Neuronal stem cell (in vitro differentiated cells): ENCODE results near the gene NCOA3.

ENCODE experiments used
- DNase-seq: peaks from one replicate; pipeline ENCODE4 v3.0.0-alpha.2; 2013; ENCODE audit warnings: low spot score
- H2AFZ ChIP-seq: one replicate; pipeline ENCODE4 v1.6.1; 2013; ENCODE audit warnings: mild to moderate bottlenecking, low read length, inconsistent platforms
- H2AK5ac ChIP-seq: 2 replicates; pipeline ENCODE4 v1.6.1; 2013; ENCODE audit warnings: low read depth, mild to moderate bottlenecking, inconsistent platforms, low read length, moderate library complexity, mixed read lengths
- H2BK120ac ChIP-seq: 2 replicates; pipeline ENCODE4 v1.6.1; 2013; ENCODE audit warnings: low read depth, mild to moderate bottlenecking, inconsistent platforms, low read length, moderate library complexity, mixed read lengths
- H2BK12ac ChIP-seq: one replicate; pipeline ENCODE4 v1.6.1; 2013; ENCODE audit warnings: low read length, inconsistent platforms
- H2BK15ac ChIP-seq: 2 replicates; pipeline ENCODE4 v1.6.1; 2013; ENCODE audit warnings: mild to moderate bottlenecking, low read length, inconsistent platforms, mixed read lengths
- H2BK5ac ChIP-seq: one replicate; pipeline ENCODE4 v1.6.1; 2013; ENCODE audit warnings: inconsistent platforms, mild to moderate bottlenecking, low read length, moderate library complexity
- H3K14ac ChIP-seq: one replicate; pipeline ENCODE4 v1.6.1; 2013; ENCODE audit warnings: low read length, inconsistent platforms
- H3K18ac ChIP-seq: 2 replicates; pipeline ENCODE4 v1.6.1; 2013; ENCODE audit warnings: low read length, inconsistent platforms
- H3K23ac ChIP-seq: 2 replicates; pipeline ENCODE4 v1.6.1; 2013; ENCODE audit warnings: low read depth, mild to moderate bottlenecking, mixed read lengths, low read length, inconsistent platforms; ENCODE audit not compliant: poor library complexity
- H3K27ac ChIP-seq: replicated peaks from 3 replicates; pipeline ENCODE4 v1.5.1; 2013; ENCODE audit warnings: low read length, inconsistent platforms
- H3K27me3 ChIP-seq, 3 experiments: 2 replicates each; pipeline ENCODE4 v1.6.1; 2013; ENCODE audit warnings: low read length in 3 of 3, mild to moderate bottlenecking in 2 of 3, inconsistent platforms in 1 of 3, low read depth in 1 of 3, mixed read lengths in 1 of 3, moderate library complexity in 1 of 3; ENCODE audit not compliant: control insufficient read depth in 3 of 3, insufficient read depth in 3 of 3
- H3K36me3 ChIP-seq, 2 donors: replicated peaks in 1 of 2; 2 replicates each; pipeline ENCODE4 v1.6.1; 2013; ENCODE audit warnings: low read length in 2 of 2; ENCODE audit not compliant: control insufficient read depth in 2 of 2, insufficient read depth in 2 of 2
- H3K4ac ChIP-seq: 2 replicates; pipeline ENCODE4 v1.6.1; 2013; ENCODE audit warnings: inconsistent platforms, mild to moderate bottlenecking, low read length, moderate library complexity
- H3K4me1 ChIP-seq, 2 donors: 1 replicate in 1 of 2; 2 replicates in 1 of 2; pipeline ENCODE4 v1.6.1; 2013; ENCODE audit warnings: low read length in 2 of 2, low read depth in 1 of 2; ENCODE audit not compliant: control insufficient read depth in 2 of 2, insufficient read depth in 1 of 2
- H3K4me2 ChIP-seq: one replicate; pipeline ENCODE4 v1.6.1; 2013; ENCODE audit warnings: mild to moderate bottlenecking, low read length, inconsistent platforms; ENCODE audit not compliant: insufficient read depth, poor library complexity, severe bottlenecking
- H3K4me3 ChIP-seq, 2 donors: 2 replicates each; pipeline ENCODE4 v1.5.1; 2013; ENCODE audit warnings: low read length in 2 of 2, mild to moderate bottlenecking in 2 of 2, inconsistent platforms in 1 of 2, moderate library complexity in 1 of 2
- H3K79me1 ChIP-seq: one replicate; pipeline ENCODE4 v1.6.1; 2013; ENCODE audit warnings: low read depth, mild to moderate bottlenecking, inconsistent platforms, low read length, moderate library complexity
- H3K9ac ChIP-seq: one replicate; pipeline ENCODE4 v1.6.1; 2013; ENCODE audit warnings: mild to moderate bottlenecking, low read depth, low read length, inconsistent platforms; ENCODE audit not compliant: poor library complexity
- H3K9me3 ChIP-seq, 2 donors: replicated peaks in 1 of 2; 2 replicates each; pipeline versions ENCODE3 to v1.6.1; 2013; ENCODE audit warnings: low read length in 2 of 2, mild to moderate bottlenecking in 2 of 2, inconsistent platforms in 1 of 2, low read depth in 1 of 2, mixed read lengths in 1 of 2, moderate library complexity in 1 of 2; ENCODE audit not compliant: control insufficient read depth in 2 of 2, insufficient read depth in 1 of 2
- H4K8ac ChIP-seq: one replicate; pipeline ENCODE4 v1.6.1; 2013; ENCODE audit warnings: low read depth, mild to moderate bottlenecking, inconsistent platforms, low read length, moderate library complexity
- H4K91ac ChIP-seq: one replicate; pipeline ENCODE4 v1.6.1; 2013; ENCODE audit warnings: low read length, low read depth, mild to moderate bottlenecking, inconsistent platforms; ENCODE audit not compliant: poor library complexity
- WGBS, 2 donors: extraction: QIAGEN DNeasy Blood & Tissue Kit; methylation state at CpG; one replicate each; pipeline ENCODE4 v1.1.7; 2013; ENCODE audit warnings: missing lambda C conversion rate in 2 of 2, mixed read lengths in 1 of 2; ENCODE audit not compliant: insufficient read length in 2 of 2, insufficient replicate concordance in 1 of 2; ENCODE audit errors: extremely low coverage in 2 of 2; 5-methylcytosine and 5-hydroxymethylcytosine counted together

Gene NCOA3

DNA sequence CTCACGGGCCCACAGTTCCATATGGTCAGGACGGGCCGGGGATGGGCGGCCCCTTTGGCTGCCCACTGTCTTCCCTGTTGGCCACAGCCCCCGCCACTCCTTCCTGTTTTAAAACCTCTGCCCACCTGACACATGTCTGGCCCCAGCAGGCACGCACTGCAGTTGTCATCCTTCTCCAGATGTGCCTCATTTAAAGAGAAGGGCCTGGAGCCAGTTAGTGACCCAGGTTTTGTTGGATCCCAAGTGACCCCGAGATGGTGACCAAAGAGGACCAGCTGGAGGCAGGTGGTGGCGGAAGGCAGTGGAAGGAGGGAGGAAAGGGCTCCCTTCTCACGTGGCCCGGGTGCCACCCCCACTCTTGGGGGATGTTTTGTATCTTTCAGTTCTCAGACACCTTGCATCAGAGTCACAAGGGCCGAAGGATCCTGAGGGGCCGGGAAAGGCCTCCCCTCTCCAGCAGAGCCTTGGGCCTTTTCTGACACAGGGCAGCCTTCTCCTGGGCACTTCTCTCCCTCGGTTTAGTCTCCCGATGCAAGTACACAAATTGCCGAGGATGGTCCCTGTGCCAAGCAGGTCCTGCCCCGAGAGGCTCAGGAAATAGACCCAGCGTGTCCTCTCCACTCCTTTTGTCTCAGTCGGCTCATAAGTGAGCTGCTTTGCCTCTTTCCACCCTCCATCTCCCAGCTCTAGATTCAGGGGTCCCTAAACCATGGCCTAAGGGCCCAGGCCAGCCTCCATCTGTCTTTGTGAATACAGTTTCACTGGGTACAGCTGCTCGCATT, 166.0 kb downstream of the NCOA3 start:
- no peak for DNase-seq

DNA sequence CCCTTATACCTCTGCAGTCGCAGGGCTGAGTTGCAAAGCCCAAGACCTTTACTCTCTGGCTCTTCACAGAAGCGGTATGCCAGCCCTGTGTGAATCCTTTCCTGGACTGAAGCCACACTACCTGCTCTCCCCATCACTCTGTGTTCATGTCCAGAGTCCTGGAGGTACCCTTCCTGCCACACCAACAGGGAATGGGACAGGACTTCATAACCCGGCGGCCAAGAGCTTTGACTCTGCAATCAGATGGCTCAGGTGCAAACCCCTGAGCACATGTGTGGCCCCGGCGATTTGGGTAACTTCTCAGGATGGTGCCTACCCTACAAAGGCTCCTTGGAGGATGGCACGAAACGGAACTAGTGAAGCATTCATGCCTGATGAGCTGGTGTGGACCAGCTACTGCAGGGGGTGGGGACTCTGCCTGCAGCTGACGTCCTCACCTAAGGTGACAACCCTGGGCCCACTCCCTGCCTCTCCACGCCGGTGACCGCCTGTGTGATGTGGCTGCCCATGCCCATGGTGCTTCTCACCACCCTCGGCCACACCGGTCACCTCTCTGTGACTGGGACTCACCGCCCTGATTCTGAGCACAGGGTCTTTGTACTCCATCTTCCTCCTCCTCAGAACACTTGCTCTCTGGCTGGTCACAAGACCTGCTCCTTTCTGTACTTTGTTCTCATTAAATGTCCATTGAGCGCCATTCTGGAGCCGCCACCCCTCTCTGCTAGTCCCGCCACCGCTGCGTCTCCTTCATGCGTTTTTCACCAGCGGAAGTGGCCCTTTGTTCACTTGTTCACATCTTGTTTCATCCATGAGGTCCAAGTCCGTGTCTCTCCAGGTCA, 166.8 kb downstream of the NCOA3 start:
- Histone ChIP-seq H2BK5ac (peak overlapping the region; percentile 67), H3K9ac (peak overlapping the region; percentile 30), H3K9me3 (no peaks in the 10 kb centered on the region), H3K27me3 (no peaks in the 10 kb centered on the region), H3K36me3 (peaks cover 6 to 27% of the 10 kb centered on the region in 2 donors), H3K4me1 (peaks cover 4 to 12% of the 10 kb centered on the region in 2 donors), H2BK15ac (no peak overlapping the region), H3K4me3 (no peak overlapping the region), H3K4ac (no peak overlapping the region), H3K27ac (no peak overlapping the region), H2AK5ac (peak overlapping the region; percentile 40), H2BK120ac (no peak overlapping the region), H3K4me2 (no peak overlapping the region), H3K18ac (no peak overlapping the region), H3K23ac (peak overlapping the region; percentile 77), H4K91ac (no peak overlapping the region), H4K8ac (no peak overlapping the region), H3K79me1 (no peaks in the 10 kb centered on the region), H2AFZ (no peak overlapping the region), H3K14ac (no peak overlapping the region), H2BK12ac (no peak overlapping the region)
- WGBS, 2 donors: no CpG with 5 or more reads among the region's 23 CpGs
- DNase-seq: no peak

More for the DNA sequence above, 166.0 kb downstream of the NCOA3 start:
- Histone ChIP-seq H3K79me1 (no peaks in the 10 kb centered on the region), H3K18ac (no peak overlapping the region), H3K23ac (no peak overlapping the region), H2AK5ac (peak overlapping the region; percentile 35), H3K9me3 (no peaks in the 10 kb centered on the region), H4K8ac (no peak overlapping the region), H3K9ac (no peak overlapping the region), H3K4me3 (no peak overlapping the region), H3K36me3 (peaks cover 6 to 29% of the 10 kb centered on the region in 2 donors), H3K4ac (no peak overlapping the region), H2BK15ac (no peak overlapping the region), H3K4me2 (no peak overlapping the region), H4K91ac (no peak overlapping the region), H2BK5ac (no peak overlapping the region), H2BK12ac (no peak overlapping the region), H3K27ac (no peak overlapping the region), H2AFZ (no peak overlapping the region), H3K27me3 (no peaks in the 10 kb centered on the region), H3K14ac (no peak overlapping the region), H2BK120ac (no peak overlapping the region), H3K4me1 (peaks cover 4 to 12% of the 10 kb centered on the region in 2 donors)
- WGBS, 2 donors: no CpG with 5 or more reads among the region's 19 CpGs

- no CpG with 5 or more reads among the region's 8 CpGs for WGBS, 2 donors
- Histone ChIP-seq H3K23ac (peak overlapping the region; percentile 78), H2BK12ac (no peak overlapping the region), H2BK5ac (peak overlapping the region; percentile 67), H3K36me3 (peaks cover 6 to 27% of the 10 kb centered on the region in 2 donors), H3K4me2 (no peak overlapping the region), H3K4me3 (no peak overlapping the region), H3K14ac (no peak overlapping the region), H3K79me1 (no peaks in the 10 kb centered on the region), H2AK5ac (peak overlapping the region; percentile 40), H2BK120ac (no peak overlapping the region), H3K18ac (peak overlapping the region; percentile 69), H3K27ac (no peak overlapping the region), H2BK15ac (no peak overlapping the region), H3K27me3 (no peaks in the 10 kb centered on the region), H3K4ac (no peak overlapping the region), H4K8ac (no peak overlapping the region), H3K9ac (no peak overlapping the region), H4K91ac (no peak overlapping the region), H3K4me1 (peaks cover 2 to 8% of the 10 kb centered on the region in 2 donors), H2AFZ (no peak overlapping the region), H3K9me3 (no peaks in the 10 kb centered on the region)
- DNase-seq: no peak
These were observed 167.4 kb downstream of the NCOA3 start for GRCh38 chr20:47669152-47669425.

DNA sequence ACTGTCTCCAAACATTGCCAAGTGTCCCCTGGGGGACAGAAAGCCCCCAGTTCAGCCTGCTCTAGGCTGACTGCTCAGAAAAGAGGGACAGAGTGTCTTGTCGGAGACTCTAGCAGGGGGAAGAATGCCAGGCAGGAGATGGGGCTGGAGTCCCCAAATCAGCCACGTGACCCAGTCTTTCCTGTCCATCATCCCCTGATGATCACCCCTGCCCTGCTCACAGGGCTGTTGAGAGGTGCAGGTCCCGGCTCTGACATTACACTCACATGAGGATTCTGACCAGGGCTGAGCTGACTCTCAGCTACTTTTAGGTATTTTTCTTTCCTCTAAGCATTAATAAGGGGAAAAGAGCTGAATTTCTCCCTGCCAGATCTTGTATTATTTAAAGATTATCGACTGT, 167.8 kb downstream of the NCOA3 start:
- no peak overlapping the region for H2AFZ ChIP-seq
- no peak overlapping the region for H2BK12ac ChIP-seq
- no peak overlapping the region for H4K8ac ChIP-seq
- no peak overlapping the region for H3K18ac ChIP-seq
- no peaks in the 10 kb centered on the region for H3K27me3 ChIP-seq
- H3K4ac ChIP-seq: no peak overlapping the region
- H3K9me3 ChIP-seq: no peaks in the 10 kb centered on the region
- no peak overlapping the region for H3K4me2 ChIP-seq
- H3K36me3 ChIP-seq: peaks cover 6 to 31% of the 10 kb centered on the region in 2 donors
- no peak overlapping the region for H2BK120ac ChIP-seq
- no peak for DNase-seq
- H2BK5ac ChIP-seq: peak overlapping the region; percentile 67
- peak overlapping the region; percentile 78 for H3K23ac ChIP-seq
- H3K9ac ChIP-seq: no peak overlapping the region
- H3K4me3 ChIP-seq: no peak overlapping the region
- H3K27ac ChIP-seq: no peak overlapping the region
- H3K14ac ChIP-seq: no peak overlapping the region
- H2BK15ac ChIP-seq: no peak overlapping the region
- H3K4me1 ChIP-seq: peaks cover 2 to 5% of the 10 kb centered on the region in 2 donors
- H2AK5ac ChIP-seq: no peak overlapping the region
- H3K79me1 ChIP-seq: no peaks in the 10 kb centered on the region
- no CpG with 5 or more reads among the region's 4 CpGs for WGBS, 2 donors
- no peak overlapping the region for H4K91ac ChIP-seq
